Measurements from ENCODE around the gene COP1.
A peak's percentile ranks its signal among the peaks of the same experiment; 100 is the strongest.

The COP1 gene

GRCh38 chr1:175963740-175964139 is 243.3 kb downstream of the COP1 start:
- DNase-seq (ENCODE audit: low read depth), result no peak

GRCh38 chr1:175960169-175960568 is 246.9 kb downstream of the COP1 start:
- no peak for DNase-seq (ENCODE audit: low read depth)

GRCh38 chr1:175951627-175952026 is 255.5 kb downstream of the COP1 start:
- no peak for DNase-seq (ENCODE audit: low read depth)

DNA sequence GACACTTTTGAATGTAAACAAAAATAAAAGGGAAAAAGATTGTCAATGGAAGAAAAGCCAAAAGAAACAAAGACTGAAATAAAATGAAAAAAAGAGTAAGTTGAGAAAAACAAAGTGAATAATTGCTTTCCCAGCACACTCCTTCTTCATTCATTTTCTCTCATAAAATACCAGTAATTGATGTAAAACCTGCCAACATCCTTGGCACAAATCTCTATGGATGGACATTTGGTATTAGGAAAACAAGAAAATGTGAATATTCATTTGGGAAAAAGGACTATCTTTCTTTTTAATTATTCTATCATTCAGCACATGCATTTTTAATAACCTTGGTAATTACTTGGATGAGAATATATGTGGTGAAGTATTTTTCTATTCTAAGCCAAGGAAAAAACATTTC is 259.3 kb downstream of the COP1 start:
- no peak for DNase-seq (ENCODE audit: low read depth)

GRCh38 chr1:175944591-175944990 is 262.5 kb downstream of the COP1 start:
- no peak for DNase-seq (ENCODE audit: low read depth)

DNA sequence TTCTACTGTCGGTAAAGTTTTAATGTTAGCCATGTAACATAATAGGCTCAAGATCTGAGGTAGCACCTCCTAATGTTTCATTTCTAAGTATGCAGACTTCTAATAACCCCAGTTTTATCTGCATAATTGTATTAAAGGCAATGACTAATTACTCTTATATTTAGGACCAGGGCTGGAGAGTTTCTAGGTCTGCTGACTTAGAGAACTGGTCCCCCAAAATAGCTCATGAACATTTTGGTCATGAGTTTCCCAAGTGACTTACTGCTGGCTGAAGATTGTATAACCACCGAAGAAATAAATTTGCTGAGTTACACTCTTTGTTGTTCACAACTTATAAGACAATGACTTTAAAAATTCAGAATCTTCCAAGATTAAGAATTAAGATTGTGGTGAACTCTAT is 265.9 kb downstream of the COP1 start:
- DNase-seq (ENCODE audit: low read depth), result no peak

DNA sequence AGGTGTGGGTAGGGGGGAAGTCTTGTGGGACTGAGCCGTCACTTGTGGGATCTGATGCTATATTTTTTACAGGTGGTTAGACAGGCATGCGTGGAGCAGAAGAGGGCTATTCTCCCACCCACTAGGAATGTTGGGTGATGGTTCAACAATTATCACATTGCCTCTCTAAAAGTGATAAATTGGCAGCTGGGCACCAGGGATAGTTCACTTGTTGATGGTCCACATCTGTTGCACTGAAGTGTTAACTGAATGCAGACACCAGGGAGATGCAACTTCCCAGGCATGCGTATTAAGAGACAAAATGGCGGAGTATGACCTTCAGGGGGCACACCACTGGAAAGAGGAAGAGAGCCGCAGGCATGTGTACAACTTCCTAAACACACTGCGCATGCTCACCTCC is 270.4 kb downstream of the COP1 start:
- DNase-seq (ENCODE audit: low read depth), result no peak

- DNase-seq (ENCODE audit: low read depth), result no peak
These were observed 271.4 kb downstream of the COP1 start for GRCh38 chr1:175935566-175936115.

GRCh38 chr1:175935166-175935565 is 271.9 kb downstream of the COP1 start:
- DNase-seq (ENCODE audit: low read depth), result no peak

GRCh38 chr1:175933801-175934200 is 273.3 kb downstream of the COP1 start:
- DNase-seq (ENCODE audit: low read depth), result no peak

DNA sequence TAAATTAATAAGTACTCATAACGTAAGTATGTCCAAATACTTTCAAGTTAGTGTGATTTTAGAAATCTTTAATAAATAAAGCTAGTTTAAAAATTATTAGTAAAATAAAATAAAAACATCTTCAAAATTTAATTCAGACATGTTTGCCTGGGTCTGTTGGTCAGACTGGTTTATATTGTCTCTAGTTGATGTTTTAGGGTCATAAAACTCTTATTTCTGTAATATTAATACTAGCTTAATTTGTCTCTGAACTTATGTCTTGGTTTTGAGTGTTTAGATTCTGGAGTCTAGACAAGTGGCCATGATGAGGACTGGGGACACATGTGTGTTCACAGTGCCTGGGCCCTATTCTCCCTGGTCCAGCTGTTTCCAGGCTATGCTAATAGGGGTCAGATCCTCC is 279.1 kb downstream of the COP1 start:
- no peak for DNase-seq (ENCODE audit: low read depth)

DNA sequence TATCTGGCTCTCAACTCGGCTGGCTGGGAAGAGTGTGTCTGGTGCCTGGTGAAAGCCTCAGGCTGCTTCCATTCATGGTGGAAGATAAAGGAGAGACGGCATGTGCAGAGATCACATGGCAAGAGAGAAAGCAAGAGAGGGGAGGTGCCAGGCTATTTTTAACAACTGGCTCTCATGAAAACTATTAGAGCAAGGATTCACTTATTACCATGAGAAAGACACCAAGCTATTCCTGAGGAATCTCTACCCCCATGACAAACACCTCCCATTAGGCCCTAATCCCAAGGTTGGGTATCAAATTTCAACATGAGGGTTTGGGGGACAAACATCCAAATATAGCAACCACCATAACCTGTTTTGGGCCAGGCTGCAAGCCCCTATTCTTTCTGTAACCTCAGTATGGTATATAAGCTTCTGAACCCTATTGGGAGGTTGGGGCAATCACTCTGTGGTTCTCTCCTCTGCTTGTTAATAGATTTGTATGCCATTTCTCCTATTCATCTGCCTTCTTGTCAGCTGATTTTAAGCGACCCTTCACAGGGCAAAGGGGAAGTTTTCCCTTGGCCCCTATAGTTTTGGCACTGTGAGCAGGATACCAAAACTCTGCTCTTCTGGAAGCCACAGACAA is 284.7 kb downstream of the COP1 start:
- no peak for DNase-seq (ENCODE audit: low read depth)

DNA sequence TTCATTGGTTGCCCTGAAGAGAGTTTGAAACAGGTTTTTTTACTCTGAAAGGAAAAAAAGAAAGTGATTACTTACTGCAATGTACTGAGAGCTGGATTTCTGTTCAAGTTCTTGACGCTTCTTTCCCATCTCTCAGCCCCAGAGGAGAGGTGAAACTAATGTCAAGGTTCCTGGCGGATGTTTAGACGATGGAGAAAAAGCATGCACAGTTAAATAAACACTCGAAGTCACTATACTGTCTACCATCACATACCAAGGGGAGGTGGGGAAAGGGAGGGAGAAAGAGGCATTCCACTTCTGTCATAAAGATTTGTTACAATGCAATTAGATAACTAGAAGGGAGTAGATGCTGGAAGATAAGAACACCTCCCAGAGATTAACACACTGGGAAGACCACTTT is 286.7 kb downstream of the COP1 start:
- peak; percentile 50 for DNase-seq (ENCODE audit: low read depth)

- DNase-seq (ENCODE audit: low read depth), result no peak
These were observed 288.1 kb downstream of the COP1 start for GRCh38 chr1:175919001-175919400.

DNA sequence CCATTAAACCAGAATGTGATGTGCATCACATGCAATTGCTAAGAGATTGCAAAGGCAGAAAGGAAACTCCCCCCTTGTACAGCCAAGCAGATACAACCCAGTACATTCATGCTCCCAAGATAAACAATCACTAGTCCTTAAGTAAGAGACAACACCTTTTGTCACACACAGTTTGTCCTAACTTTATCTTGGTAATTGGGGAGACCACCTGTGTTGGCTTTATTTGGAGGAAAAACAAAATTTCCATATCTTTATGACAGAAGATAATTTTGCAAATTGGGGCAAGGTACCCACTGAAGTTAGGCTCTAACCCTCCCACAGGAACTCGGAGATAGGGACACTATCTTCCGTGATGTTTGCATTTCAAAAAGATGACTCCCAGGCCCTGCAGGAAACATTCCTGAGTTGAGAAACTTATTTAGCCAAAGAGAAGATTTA is 288.7 kb downstream of the COP1 start:
- peak; percentile 40 for DNase-seq (ENCODE audit: low read depth)

- no peak for DNase-seq (ENCODE audit: low read depth)
These were observed 293.0 kb downstream of the COP1 start for GRCh38 chr1:175914115-175914514.

GRCh38 chr1:175911138-175911537 is 295.9 kb downstream of the COP1 start:
- peak; percentile 3 for DNase-seq (ENCODE audit: low read depth)

GRCh38 chr1:175906370-175906769 is 300.7 kb downstream of the COP1 start:
- DNase-seq (ENCODE audit: low read depth), result no peak

DNA sequence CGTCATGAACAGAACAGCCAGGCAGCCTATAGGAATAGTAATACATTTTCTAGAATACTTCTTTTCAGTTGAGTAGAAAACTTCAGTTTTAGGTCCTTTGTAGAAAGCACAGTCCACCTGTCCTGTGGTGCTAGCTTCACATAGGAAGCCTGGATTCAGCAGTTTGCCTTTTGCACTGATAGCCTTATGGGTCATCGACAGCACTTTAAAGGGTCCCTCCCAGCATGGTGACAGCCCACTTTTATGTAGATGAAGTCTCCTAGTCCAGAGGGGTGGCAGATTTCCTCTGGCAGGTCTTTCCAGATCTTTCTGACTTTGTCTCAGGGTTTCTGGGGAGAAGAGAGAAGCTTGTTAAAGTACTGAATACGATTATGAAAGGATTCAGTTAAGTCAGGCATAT is 302.3 kb downstream of the COP1 start:
- DNase-seq (ENCODE audit: low read depth), result no peak

GRCh38 chr1:175902281-175902680 is 304.8 kb downstream of the COP1 start:
- DNase-seq (ENCODE audit: low read depth), result no peak

DNA sequence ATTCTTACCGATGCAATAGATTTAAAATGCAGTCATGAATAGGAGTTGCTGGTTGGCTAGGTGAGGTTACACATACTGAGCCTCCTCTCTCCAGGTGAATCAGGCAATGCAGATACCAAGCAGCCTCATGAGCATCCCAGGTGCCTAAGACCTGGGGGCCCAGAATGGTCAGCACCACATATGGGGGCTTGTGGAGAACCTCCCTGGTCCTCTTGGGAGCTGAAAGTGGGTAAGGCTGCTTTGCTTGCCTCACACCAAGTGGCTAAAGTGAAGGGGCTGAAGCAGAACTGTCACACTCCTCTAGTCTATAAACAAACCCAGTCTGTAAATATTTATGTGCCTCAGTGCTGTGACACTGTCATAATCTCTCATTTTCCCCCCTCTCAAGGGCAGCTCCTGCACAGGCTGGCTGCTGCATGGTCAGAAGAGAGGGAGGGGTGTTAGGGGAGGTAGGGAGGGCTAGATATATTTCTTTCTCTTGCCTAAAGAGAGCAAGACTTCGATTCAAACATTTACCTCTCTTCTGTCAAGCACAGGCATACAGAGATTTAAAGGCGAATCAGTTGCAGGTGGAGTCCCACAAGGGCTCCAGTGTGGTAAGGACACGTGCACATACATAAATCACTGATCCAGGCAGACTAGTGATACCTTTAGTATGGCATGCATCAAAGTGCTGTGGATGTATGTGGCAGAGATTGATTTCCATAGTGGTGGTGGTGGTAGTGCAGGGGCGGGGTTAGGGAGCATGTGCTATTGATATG is 305.8 kb downstream of the COP1 start:
- DNase-seq (ENCODE audit: low read depth), result no peak

DNA sequence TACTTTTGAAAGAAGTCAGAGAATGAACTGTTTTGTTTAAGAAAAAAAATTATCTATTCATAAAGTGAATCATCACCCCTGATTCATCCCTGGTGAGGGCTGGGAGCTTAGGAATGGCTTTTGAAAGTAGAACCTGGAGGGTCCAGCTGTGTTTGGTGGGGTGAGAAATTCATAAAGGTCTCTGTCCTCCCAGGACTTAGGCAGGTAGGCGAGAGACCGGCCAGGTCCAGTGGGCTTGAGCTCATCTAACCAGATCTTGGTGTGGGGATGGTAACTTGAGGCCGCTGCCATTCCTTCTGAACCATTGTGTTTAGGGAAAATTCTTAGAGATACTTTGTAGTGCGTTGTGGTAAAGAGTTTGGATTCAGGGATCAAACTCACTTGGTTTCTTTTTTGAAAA is 306.9 kb downstream of the COP1 start:
- peak; percentile 14 for DNase-seq (ENCODE audit: low read depth)

DNA sequence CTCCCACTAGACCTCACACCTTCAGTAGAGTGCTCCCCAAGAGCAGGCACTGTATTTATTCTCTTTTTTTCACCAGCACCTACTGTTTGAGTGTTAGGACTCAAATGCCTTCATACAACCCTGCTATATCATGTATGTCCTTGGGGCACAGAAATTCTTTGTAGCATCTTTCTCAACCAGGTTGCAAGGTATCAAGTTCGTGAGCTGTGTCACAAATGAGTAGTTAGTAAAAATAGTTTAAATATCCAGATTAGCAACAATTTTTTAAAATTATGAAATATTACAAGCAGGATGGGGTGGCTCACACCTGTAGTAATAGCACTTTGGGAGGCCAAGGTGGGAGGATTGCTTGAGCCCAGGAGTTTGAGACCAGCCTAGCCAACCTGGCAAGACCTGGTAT is 311.1 kb downstream of the COP1 start:
- no peak for DNase-seq (ENCODE audit: low read depth)
